HS-27A (cell line): Measurements from ENCODE around the gene FKBP1B.
"Not testable (repeated sequence)": the region's sequence is repeated elsewhere in the genome, so short reads cannot be mapped to it uniquely, and the experiment has no call there.

Source experiments
- DNase-seq: peaks from one replicate; pipeline ENCODE4 v3.0.0-alpha.2; 2012; ENCODE audit warnings: low read depth, missing footprints

FKBP1B gene

DNA sequence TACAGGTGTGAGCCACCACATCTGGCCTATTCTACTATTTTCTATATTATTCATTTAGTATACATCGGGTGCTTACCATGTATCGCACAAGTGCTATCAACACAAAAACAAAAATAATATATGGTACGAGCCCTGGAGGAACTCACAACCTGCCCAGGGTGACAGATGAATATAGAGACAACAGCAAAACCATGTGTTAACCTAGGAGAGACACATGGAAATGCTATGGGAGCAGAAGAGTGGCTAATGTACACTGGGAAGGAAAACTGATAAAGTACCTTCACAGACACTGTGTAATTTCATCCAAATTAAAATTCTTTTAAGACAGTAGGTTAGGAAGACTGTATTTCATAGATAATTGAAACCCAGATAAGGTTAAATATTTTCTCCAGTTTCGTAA lies 22.7 kb downstream of the FKBP1B start:
- no peak for DNase-seq

DNA sequence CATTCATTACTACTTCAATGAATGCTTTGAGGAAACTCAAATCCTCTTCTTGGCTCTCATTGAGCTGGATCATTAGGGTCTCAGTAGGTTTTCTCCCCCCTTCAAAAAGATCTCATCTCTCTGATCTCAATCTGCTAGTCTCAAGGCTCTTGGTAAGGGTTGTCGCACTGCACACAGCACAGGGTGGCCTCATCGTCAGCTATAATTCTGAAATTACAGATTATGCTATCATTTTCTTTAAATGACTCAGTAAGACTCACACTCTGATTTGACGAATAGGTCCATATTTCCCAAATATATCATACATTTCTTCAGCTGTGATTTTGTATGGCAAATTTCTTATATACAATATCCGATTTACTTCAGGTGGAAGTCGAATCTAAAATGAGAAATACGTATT lies 24.3 kb downstream of the FKBP1B start:
- DNase-seq: no peak

DNA sequence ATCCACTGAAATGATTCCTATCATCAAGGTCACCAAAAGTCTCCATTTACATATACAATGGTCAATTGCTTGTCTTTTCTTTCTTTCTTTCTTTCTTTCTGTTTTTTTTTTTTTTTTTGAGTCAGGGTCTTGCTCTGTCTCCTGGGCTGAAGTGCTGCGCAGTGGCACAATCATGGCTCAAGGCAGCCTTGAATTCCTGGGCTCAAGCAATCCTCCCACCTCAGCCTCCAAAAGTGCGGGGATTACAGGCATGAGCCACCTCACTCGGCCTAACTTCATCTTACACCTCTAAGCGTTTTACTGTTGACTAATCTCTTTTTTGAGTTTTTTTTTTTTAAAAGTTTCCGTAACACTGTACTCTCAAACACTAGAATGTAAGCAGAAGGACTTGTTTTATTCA lies 25.7 kb downstream of the FKBP1B start:
- DNase-seq: no peak

DNA sequence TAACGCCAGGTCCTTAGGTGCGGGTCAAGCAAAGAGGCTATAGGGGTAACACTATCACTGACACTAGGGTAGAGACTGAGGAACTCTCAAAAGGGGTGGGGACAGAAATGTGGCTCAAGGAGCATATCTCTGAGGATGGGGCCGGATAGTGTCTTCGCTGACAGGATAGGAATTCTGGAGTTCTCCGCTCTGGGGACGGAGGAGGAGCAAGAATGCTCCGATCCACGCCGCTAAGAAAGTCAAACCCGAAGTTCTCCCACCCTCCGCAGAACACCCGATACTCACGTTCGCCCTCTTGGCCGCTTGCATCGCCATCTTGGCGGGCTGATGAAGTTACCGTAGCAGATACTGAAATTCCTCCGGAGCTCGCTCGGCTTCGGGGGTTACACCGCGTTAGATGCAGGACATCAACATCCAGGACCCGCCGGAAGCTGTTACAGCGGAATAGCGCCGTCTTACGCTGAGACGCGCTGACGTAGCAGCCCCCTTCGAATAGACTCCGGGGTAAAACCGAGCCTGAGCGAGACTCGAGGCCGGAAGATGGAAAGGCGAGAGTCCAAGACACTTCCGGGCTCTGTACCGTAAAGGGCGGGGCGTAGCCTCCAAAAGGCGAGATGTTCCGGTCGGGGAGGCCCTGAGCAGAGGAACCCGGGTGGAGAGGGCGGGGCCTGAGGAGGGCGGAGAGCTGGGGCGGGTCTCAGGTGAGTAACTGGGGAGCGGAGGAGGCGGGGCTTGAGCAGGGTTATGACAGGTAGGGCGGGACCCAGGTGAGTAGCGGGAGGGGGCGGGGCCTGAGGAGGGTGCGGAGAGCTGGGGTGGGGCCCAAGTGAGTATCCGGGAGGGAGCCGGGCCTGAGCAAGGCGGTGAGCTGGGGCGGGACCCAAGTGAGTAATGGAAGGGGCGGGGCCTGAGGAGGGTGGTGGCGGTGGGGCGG lies 26.6 kb downstream of the FKBP1B start, which contains the start of gene SF3B6:
SF3B6 (minus strand) TSS at position 412 of the 934 bp plus-strand sequence; CDS start at position 315, 97 bp downstream.
- DNase-seq: peak; percentile 97

DNA sequence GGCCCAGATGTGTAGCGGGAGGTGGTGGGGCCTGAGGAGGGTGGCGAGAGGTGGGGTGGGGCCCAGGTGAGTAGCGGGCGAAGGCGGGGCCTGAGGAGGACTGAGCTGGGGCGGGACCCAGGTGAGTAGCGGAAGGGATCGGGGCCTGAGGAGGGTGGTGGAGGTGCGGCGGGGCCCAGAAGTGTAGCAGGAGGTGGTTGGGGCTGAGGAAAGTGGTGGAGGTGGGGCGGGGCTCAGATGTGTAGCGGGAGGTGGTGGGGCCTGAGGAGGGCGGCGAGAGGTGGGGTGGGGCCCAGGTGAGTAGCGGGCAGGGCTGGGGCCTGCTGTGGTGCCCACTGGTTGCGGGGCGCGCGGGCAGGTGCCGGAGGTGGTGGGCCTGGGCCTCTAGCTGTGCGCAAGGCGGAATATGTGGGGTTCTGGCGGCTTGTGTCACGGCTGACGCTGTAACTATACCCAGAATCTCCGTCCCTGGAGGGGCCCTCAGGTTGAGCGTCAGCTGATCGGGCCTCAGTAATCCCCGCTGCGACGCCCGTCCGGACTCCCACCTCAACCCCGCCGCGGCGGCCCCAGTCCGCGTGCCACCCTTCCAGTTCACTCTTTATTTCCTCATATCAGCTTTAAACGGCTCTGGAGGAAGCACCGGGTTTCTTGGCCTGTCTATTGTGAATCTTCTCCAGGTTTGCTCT lies 27.5 kb downstream of the FKBP1B start:
- DNase-seq: no peak

DNA sequence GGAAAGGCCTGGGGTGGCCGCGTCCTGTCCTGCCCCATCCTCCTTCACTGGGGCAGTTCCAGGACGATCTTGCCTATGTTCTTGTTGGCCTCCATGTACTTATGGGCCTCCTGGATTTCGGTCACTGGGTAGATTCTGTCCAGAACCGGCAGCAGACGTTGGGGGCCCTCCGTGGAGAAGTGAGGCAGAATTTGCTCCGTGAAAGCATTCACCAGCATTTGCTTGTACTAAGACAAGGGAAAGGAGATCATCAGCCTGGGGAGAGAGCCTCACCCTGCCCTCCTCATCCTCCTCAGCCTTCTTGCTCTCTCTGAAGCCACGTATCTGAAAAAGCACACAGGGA lies 28.0 kb downstream of the FKBP1B start:
- DNase-seq: no peak

DNA sequence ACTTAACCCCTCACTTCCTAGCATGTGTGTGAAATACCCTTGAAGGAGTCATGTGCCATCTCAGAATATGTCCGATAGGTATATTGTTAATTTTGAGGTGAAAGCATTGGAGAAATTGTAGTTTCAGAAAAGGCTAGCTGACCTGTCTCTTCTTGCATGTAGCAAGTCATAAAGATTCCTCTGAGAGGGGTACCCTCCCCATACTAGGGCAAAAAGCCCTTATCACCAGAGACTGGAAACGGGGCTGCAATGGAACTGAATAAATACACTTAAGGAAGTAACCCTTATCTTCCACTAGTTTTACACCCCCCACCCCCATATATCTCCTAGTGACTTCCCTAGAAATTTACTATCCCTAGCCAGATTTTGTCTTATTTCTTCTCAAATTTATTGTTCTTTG lies 28.3 kb downstream of the FKBP1B start:
- DNase-seq: no peak

DNA sequence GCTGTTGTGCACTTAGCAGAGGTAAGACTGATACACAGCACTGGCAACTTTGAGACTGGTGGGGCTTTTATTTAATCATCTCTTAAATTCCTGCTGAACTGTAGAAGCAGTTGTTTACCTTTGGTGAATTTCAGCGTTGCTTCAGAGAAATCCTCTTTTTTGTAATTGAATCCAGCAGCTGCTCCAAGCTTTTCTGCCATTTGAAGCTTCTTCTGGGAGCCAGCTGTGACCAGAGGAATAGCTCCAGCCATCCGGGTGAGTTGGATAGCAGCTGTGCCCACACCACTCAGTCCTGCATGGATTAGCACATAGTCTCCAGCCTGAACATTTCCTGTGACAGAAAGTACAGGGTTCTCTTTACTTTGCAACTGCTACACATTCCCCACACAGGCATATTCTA lies 31.2 kb downstream of the FKBP1B start:
- DNase-seq: no peak

DNA sequence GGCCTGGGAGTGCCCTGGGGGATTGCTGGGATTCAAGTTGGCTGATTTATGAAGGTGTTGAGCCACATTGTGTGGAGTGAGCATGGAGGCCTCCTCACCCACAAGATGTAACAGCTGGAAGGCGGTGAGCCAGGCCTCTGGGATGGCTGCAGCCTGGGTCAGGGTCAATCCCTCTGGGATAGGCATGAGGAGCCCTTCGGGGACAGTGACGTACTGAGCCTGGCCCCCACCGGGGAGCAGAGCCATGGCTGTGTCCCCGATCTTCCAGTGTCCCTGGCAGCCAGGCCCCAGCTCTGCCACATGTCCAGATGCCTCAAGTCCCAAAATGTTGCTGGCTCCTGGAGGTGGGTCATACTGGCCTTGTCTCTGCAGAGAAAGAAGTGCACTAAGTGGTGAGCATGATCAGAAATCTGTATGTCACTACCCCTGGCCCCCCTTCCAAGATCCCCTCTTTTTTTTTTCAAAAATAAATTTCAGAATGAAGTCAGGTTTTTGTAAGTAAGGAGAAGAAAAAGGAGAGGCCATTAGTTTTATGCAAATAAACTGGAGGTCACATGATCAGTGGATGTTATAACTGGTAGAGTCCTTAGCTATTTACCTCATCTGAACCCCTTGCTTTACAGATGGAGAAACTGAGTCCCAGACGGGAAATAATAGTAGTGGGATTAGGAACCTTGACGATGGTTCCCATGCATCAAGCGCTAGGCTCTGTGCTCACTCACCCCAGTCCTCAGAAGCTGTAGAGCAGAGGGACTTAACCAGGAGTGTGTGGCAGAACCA lies 33.4 kb downstream of the FKBP1B start:
- no peak for DNase-seq

DNA sequence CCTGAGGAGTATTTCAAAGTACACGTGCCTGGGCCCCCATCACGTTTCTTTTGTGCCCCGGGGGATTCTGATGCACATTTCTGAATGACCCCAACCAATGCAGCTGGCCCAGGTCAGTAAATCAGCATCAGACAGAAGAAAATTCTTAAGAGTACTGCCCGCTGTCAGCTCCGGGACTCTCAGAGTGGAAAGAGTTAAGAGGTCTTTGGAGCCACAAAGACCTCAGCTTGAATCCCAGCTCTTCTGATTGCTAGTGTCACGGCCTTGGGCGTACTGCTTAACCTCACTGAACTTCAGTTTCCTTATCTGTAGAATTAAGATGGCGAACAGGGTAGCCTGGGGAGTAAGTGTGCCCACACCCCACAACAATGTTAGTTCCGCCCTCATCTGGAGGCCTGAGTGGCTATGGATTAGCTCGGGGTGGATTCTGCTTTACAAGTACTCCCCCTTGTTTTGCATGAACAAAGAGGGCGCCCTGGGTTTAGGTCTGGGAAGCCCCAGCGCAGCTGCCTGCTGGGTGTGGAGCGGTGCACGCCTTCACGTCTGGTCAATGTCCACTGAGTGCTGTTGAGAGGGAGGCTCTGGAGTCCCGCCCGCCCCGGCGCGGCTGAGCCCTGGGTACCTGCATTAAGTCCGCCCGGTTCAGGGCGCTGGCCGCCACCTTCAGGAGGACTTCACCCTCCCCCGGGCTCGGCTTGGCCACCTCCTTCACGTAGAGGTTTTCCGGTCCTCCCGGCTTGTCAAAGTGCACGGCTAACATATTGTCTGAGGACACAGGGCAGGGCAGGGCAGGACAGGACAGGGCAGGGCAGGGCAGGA lies 34.2 kb downstream of the FKBP1B start:
- peak; percentile 55 for DNase-seq

DNA sequence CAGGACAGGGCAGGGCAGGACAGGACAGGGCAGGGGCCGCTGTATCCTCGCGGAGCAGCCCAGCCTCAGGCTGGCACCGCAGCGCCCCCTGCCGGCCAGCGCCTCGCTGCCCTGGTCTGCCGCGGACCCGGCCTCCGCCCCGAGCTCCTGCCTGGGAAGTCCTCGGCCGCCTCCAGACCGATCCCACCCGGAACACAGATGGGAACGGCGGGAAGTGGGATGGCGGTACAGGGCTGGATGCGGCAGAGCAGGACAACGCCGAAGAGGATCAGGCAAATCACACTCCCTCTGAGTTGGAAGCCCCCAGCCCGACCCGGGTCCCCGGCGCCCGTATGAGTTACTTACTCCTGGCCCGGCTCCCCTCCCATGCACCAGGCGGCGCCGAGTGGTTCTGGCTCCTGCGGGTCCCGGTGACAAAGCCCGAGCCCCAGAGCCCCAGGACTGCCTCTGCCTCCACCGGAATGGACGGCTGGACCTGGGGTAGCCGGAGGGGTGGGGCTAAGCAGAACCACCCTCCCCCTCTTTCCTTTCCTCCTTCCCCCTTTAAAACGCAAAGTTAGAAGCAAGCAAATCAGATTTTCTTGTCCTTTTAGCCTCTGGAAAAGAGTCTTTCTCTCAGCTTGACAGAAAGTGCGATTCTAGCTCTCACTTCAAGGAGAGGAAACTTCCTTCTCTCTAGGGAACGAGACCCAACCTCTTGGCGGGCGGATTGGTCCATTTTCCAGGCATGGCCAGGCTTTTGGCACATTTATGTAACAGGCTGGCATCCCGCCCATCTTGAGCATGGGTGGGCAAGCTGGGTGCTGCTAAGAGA lies 35.1 kb downstream of the FKBP1B start, which contains the start of gene TP53I3:
TP53I3 (minus strand) TSS at position 449 of the 814 bp plus-strand sequence. CDS start 508 bp downstream, outside the sequence.
- peak; percentile 76 for DNase-seq

DNA sequence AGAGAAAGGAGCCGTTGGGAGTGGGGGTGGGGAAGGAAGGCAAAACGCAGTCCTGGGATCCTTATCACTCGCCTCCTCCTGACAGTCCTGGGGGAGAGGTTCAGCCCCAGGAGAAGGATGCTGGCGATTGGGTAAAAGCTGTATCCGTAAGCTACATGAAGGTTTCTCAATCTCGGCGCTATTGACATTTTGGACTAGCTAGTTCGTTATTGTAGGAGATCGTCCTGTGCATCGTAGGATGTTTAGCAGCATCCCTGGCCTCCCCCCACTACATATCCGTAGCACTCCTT lies 35.6 kb downstream of the FKBP1B start:
- DNase-seq: no peak

DNA sequence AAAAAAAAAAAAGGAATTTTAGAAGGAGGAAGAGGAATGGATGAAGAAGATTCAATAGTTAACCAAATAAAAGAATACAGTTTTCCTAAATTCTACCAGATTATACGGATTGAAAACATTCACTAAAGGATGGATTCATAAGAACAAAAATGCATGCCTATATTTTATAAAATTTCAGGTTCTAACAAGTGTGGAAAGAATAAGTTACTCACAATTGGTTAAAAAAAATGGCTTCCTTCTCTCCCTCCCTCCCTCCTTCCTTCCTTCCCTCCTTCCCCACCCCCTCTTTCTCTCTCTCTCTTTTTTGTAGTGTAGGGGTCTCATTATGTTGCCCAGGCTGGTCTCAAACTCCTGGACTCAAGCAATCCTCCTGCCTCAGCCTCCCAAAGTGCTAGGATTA lies 36.7 kb downstream of the FKBP1B start:
- DNase-seq: no peak

DNA sequence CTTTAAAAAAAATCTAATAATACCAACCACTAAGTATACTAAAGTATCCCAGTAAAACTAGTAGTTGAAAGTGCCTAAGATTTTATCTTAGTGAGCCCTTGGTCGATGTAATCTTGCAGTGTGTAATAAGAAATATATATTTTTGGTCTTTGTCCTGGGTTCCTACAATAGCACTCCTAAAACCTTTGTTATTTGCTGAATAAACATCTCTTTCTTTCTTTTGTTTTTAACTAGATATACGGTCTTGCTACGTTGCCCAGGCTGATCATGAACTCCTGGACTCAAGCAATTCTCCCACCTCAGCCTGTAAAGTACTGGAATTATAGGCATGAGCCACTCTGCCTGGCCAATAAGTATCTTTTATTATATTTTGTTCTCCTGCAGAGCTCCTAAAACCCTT lies 37.5 kb downstream of the FKBP1B start:
- DNase-seq: no peak

DNA sequence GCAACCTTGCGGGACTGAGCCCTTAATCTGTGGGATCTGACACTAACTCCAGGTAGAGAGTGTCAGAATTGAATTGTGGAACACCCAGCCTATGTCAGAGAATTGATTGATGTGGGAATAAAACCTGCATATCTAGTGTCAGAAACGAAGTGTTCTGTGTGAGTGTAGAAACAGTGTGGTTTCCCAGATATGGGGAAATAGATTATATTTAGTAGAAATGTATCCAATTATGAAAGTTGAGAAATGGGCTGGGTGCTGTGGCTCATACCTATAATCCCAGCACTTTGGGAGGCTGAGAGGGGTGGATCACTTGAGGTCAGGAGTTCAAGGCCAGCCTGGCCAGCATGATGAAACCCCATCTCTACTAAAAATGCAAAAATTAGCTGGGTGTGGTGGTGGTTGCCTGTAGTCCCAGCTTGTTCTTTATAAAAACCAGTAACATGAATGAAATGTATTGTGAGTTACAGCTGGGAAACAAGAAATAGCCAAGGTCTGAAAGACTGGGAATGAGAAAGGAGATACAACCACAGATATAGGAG lies 39.3 kb downstream of the FKBP1B start:
- DNase-seq: no peak

DNA sequence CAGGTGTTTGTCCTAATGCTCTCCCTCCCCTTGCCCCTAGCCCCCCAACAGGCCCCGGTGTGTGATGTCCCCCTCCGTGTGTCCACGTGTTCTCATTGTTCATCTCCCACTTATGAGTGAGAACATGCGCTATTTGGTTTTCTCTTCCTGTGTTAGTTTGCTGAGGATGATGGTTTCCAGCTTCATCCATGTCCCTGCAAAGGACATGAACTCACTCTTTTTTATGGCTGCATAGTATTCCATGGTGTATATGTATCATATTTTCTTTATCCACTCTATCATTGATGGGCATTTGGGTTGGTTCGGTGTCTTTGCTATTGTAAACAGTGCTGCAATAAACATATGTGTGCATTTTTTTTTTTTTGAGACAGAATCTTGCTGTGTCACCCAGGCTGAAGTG lies 43.7 kb downstream of the FKBP1B start:
- not testable (repeated sequence) for DNase-seq

DNA sequence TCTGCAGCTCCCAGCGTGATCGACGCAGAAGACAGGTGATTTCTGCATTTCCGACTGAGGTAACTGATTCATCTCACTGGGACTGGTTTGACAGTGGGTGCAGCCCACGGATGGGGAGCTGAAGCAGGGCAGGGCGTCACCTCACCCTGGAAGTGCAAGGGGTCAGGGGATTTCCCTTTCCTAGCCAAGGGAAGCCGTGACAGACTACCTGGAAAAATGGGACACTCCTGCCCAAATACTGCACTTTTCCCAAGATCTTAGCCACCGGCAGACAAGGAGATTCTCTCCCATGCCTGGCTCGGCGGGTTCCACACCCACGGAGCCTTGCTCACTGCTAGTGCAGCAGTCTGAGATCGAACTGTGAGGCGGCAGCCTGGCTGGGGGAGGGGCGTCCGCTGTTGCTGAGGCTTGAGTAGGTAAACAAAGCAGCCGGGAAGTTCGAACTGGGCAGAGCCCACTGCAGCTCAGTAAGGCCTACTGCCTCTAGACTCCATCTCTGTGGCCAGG lies 45.7 kb downstream of the FKBP1B start:
- DNase-seq: not testable (repeated sequence)

DNA sequence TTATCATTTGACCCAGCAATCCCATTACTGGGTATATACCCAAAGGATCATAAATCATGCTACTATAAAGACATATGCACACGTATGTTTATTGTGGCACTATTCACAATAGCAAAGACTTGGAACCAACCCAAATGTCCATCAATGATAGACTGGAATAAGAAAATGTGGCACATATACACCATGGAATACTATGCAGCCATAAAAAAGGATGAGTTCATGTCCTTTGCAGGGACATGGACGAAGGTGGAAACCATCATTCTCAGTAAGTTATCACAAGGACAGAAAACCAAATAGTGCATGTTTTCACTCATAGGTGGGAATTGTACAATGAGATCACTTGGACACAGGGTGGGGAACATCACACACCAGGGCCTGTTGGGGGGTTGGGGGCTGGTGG lies 51.2 kb downstream of the FKBP1B start:
- DNase-seq: not testable (repeated sequence)

DNA sequence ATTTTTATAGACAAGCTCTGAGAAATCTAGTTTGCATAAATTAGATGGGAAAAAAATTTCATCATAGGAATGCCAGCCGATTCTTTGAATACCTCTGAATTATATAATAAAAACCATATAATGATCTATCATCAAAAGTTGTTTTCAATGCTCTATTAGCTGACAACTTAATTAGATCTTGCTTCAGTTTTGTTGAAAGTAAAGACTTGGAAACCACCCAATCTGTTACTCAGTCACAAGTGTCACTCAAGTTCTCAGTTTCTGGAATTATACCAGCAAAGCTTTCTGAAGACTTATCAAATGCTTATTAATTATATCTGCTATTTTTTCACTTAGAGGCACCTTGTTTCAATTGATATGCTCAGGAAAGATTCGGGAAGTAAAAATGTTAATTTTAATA lies 52.5 kb downstream of the FKBP1B start:
- DNase-seq: no peak

DNA sequence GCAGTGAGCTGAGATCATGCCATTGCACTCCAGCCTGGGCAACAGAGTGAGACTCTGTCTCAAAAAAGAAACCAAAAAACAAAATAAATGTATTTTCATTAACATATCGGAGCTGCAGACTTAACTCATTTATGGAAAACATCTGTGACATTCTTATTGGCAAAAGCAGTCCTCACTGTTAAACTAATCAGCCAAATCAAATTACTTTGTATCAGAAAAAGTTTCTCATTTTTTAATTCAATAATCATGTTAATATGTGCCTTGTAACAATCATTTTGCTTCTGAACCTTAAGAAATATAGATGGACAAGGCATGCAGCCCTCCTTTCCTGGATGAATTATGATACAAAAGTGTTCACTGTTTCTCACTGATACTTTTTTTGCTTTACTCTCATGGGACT lies 53.1 kb downstream of the FKBP1B start:
- DNase-seq: no peak
